GM18858 (cell line): ENCODE results near the gene ANKRD23.
"Not testable (repeated sequence)": the region's sequence is repeated elsewhere in the genome, so short reads cannot be mapped to it uniquely, and the experiment has no call there.

ENCODE experiments used
- ATAC-seq: cut with Tn5 transposase; IDR thresholded peaks from one replicate; pipeline ENCODE4 v1.9.1; 2021; ENCODE audit not compliant: unreplicated experiment

Gene ANKRD23

GRCh38 chr2:96801005-96801785, 42.6 kb downstream of the ANKRD23 start:
- peak; percentile 62 for ATAC-seq

DNA sequence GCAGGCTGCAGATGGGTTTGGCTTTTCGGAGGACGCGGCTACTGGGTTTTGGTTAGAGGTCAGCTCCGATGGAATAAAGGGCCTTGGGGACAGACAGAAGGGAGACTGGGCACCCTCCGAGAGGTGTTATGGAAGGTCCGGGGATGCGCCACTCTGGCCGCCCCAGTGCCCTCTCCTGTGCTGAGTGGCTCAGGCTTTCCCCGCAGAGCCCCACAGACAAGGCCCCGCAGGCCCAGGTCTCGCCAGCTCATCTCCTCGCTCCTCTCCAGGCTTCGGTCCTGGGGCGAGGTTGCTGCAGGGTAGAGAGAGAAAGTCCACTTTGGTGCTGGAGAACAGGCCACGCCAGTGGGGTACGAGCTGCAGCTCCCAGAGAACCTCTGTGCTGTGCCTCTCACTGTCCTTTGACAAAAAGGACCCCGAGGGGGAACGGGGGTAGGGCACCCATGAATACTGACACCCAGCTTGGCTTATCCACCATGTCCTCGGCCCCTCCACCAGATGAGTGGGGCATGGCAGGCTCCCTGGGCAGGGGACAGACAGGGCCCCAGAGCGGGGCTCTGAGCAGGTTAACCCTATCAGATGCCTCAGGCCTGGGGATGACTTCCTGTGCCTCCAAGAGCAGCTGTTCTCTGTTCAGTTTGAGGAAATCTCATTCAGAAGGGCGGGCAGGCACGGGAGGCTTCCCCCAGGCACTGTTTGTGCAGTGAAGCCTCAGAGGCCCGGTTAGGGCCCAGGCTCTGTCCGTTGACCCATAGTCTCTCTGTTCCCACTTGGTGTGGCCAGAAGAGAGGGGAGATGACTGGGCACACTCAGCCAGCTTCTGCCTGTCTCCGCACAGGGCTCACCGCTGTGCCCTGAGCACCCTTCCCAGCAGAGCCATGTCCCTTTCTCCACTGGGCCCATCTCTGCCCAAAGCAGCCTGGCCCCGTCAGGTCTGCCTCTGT, 43.5 kb downstream of the ANKRD23 start:
- ATAC-seq: no peak

GRCh38 chr2:96799623-96799935, 44.2 kb downstream of the ANKRD23 start:
- no peak for ATAC-seq

GRCh38 chr2:96798733-96799622, 44.8 kb downstream of the ANKRD23 start:
- no peak for ATAC-seq

DNA sequence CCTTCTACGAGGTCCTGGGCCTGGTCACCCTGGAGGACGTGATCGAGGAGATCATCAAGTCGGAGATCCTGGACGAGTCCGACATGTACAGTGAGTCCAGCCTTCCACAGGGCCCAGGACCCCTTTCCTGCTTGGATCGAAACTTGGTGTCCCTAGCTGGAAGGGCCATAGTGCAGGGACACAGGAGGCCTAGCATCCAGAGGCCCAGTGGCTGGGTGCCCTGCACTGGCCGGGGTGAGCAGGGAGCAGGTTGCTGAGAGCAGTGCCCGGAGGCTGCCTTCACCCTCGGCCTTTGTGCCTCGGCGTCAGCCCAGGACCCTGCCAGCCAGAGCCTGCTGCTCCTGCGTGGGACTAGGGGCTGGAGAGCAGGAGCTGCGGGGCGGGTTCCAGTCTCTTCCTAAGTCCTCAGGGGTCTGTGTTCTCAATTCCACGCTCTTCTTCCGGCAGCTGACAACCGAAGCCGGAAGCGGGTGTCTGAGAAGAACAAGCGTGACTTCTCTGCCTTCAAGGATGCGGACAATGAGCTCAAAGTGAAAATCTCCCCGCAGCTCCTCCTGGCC, 46.7 kb downstream of the ANKRD23 start:
- ATAC-seq: no peak

DNA sequence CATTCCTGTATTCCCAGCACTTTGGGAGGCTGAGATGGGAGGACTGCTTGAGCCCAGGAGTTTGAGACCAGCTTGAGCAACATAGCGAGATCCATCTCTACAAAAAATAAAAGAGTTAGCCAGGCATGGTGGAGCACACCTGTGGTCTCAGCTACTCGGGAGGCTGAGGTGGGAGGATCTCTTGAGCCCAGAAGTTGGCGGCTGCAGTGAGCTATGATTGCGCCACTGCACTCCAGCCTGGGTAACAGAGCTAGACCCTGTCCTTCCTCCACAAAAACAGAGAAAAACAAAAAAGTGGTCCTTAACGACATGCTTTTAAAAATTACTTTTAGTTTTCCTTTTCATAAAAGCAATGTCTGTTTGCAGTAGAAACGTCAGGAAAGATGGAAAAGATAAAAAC, 47.3 kb downstream of the ANKRD23 start:
- ATAC-seq: not testable (repeated sequence)

GRCh38 chr2:96795076-96795475, 48.7 kb downstream of the ANKRD23 start:
- no peak for ATAC-seq

- ATAC-seq: no peak
Measured at GRCh38 chr2:96792772-96793749, 50.8 kb downstream of the ANKRD23 start.

GRCh38 chr2:96789245-96789617, 54.6 kb downstream of the ANKRD23 start:
- no peak for ATAC-seq

DNA sequence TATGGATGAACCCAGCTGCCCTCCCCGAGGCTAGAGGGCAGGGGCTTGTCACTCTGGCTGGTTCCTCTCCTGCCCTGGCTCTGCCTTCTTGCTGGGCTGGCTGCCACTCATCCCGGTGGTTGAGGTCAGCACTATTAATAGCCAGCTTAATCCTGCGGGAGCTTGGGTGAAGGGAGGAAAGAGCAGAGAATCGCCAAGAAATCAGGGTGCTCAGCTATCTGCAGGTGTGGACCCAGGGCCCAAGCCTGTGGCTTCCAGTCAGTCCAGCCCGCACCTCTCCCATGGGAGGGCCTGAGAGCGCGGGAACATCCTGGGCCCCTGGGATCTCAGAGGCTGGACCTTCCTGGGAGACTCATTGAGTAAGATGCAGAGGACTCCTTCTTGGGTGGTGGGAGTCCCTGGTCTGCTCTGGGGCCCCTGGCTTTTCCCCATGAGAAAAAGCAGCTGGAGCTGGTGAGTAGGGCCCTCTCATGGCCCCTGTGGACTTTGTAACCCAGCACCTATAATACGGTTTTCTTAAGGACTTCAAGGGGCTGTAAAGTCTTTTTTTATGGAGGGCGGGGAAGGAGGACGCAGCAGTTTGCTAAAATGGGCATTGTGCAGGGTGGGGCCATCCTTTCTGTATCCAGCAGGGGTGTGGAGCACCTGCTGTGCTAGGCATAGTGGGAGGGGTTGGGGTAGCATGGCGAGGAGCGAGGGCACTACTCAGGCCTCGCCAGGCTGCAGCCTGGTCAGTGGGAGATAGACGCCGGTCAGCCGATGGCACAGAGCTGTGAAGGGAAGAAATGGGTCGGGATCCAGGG, 55.2 kb downstream of the ANKRD23 start:
- ATAC-seq: no peak
